Measurements from ENCODE around the gene S100A4.

Gene S100A4

DNA sequence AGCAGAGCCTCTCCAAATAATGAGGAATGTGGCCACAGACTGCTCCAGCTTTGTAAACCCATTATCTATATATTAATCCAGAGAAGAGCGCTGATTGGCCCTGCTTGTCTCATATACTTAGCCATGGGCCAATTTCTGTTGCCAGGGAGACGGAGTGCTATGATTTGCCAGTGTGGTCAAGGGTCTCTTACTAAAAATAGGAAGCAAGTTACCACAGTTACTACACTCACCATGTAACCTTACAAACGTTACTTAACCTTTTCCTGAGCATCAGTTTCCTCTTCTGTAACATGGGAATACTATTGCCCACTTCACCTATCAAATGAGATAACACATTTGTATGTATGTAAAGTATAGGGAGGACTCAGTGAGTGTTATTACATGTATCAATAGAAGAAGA lies 27.7 kb upstream of the S100A4 start:
- H3K4me3 ChIP-seq (ENCODE audit: low read length) = no peak overlapping the region
- no peak for DNase-seq (ENCODE audit: low read depth)

GRCh38 chr1:153572569-153573015 lies 27.0 kb upstream of the S100A4 start:
- peak; percentile 85 for DNase-seq (ENCODE audit: low read depth)
- H3K4me3 ChIP-seq (ENCODE audit: low read length) = no peak overlapping the region
- peak; percentile 95 for TF ChIP-seq CTCF (IDR thresholded peaks at IDR 0.05; ENCODE audit: insufficient read depth, low read depth, low read length, missing control alignments)

More for the DNA sequence above, 27.7 kb upstream of the S100A4 start:
- TF ChIP-seq CTCF (IDR thresholded peaks at IDR 0.05; ENCODE audit: insufficient read depth, low read depth, low read length, missing control alignments) = no peak

DNA sequence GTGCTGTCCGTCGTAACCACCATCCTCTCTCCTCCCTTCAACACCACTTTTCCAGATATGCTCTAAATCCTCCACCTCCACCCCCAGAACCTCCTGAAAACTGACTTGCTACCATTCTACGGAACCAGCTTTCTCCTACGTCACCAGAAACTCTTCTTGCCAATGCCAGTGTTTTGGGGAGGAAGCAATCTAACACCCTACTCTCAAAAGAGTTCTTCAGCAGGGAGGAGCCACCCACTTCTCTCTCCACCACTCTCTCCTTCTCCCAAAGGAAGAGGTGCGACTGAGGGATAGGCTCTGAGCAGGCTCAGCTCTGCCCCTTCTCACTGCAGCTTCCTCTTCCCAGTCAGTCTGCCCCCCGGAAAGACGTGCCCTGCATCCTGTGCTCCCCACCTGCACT lies 26.1 kb upstream of the S100A4 start:
- TF ChIP-seq CTCF (IDR thresholded peaks at IDR 0.05; ENCODE audit: insufficient read depth, low read depth, low read length, missing control alignments) = no peak
- no peak overlapping the region for H3K4me3 ChIP-seq (ENCODE audit: low read length)
- no peak for DNase-seq (ENCODE audit: low read depth)

DNA sequence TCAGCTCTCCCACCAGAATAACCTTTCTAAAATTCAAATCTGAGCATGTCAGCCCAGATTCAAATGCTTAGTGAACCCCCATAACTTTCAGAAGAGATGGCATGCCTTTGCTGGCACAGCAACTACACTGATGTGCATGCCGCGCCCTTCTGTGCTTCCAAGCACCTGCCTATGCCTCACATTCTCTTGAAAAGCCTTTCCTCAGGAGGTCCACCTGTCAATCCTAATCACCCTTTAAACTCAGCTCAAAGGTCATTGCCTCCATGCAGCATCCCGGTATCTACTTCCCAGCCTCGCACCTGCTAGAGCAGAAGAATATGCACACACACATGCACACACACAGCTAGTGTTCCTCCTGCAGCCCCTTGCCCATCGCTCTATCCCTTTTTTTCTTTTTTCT lies 25.3 kb upstream of the S100A4 start:
- no peak for TF ChIP-seq CTCF (IDR thresholded peaks at IDR 0.05; ENCODE audit: insufficient read depth, low read depth, low read length, missing control alignments)
- no peak for DNase-seq (ENCODE audit: low read depth)
- H3K4me3 ChIP-seq (ENCODE audit: low read length) = no peak overlapping the region

DNA sequence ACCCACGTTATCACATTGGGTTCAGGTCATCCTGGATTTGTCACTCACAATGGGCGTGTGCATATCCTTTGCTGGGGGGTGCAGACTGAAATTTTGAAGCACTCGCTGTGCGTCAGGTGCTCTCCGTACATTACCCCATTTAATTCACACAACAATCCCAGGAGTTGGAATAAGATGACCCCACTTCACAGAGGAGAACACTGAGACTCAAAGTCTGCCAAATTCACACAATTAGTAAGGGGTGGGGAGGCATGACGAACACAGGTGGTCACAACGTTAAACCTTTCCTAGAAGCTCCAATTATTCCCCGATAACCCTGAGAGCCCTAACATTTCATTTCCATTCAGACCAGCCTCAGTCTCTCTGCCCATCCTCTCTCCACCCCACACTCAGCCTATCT lies 23.9 kb upstream of the S100A4 start:
- DNase-seq (ENCODE audit: low read depth) = no peak
- no peak for TF ChIP-seq CTCF (IDR thresholded peaks at IDR 0.05; ENCODE audit: insufficient read depth, low read depth, low read length, missing control alignments)

DNA sequence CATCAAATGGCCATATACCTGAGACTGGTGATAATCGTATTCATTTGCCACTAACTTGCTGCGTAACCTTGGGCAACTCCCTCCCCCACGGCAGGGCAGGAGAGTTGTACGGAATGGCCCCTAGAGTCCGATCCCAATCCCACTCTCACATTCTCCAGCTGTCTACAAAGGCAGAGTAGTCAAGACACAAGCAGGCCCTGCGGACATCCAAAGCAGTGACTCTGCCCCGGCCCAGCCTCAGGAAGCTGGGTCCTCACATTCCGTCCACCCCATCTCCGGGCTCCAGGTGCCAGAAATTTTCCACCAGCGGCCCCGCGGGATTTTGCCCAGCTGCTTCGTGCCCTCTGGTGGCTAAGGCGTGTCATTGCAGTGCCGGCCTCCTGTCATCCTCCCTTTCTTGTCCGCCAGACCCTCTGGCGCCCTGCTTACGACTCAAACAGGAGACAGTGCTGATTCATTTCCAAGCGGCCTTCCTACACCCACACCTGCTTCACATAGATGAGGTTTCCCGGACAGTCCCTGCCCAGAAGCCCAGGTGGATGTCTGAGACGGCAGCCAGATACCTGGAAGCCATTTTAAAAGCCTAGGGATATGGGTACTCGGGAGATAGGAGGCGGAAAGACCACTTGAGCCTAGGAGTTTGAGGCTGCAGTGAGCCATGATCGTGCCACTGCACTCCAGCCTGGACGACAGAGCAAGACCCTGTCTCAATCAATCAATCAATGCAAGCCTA lies 22.9 kb upstream of the S100A4 start:
- peak overlapping the region; percentile 31 for H3K4me3 ChIP-seq (ENCODE audit: low read length)
- TF ChIP-seq CTCF (IDR thresholded peaks at IDR 0.05; ENCODE audit: insufficient read depth, low read depth, low read length, missing control alignments) = peak; percentile 97
- peak; percentile 96 for DNase-seq (ENCODE audit: low read depth)

More for the DNA sequence above, 23.9 kb upstream of the S100A4 start:
- no peak overlapping the region for H3K4me3 ChIP-seq (ENCODE audit: low read length)

Measured in epithelial cell of esophagus (primary cell).